HG02884 (cell line): ENCODE results near the gene MRPL28.
"Not testable (repeated sequence)": the region's sequence is repeated elsewhere in the genome, so short reads cannot be mapped to it uniquely, and the experiment has no call there.

Experiments
- ATAC-seq: cut with Tn5 transposase; IDR thresholded peaks from one replicate; pipeline ENCODE4 v1.9.1; 2021; ENCODE audit warnings: mild to moderate bottlenecking, moderate library complexity; ENCODE audit not compliant: unreplicated experiment

MRPL28 gene

DNA sequence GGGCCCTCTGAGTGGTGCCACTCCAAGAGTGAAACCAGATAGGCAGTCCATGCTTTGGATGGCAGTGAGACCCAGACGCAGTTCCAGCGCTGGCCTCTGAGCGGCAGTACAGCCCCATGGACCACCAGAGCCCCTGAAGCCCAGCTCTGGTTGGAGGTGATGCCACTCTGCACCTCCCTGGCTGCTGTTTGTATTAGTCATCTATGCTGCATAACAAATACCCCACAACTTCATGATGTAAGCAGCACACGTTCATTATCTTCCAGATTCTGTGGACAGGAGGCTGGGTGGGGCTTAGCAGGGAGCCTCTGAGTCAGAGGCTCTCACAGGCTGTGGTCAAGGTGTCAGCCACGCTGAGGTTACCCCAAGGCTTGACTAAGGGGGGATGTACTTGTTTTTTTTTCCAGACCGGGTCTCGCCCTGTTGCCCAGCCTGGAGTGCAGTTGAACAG lies 21.6 kb upstream of the MRPL28 start:
- no peak for ATAC-seq

DNA sequence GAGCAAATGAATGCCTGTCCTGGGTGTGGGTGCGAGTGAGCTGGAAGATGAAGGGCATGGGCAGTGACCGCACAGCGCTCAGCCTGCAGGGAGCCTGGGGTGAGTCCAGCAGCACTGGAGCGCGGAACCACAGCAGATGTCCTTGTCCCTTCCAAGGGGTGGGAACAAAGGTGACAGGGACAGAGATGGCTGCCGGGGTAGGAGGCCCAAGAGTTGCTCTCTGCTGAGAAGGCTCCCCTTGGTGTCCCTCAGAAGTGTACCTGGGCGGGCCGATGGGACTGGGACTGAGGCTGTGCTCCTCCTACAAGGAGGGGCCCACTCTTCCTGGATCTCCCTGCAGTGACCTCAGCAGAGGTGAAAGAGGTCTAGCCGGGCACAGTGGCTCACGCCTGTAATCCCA lies 19.0 kb upstream of the MRPL28 start:
- ATAC-seq: no peak

DNA sequence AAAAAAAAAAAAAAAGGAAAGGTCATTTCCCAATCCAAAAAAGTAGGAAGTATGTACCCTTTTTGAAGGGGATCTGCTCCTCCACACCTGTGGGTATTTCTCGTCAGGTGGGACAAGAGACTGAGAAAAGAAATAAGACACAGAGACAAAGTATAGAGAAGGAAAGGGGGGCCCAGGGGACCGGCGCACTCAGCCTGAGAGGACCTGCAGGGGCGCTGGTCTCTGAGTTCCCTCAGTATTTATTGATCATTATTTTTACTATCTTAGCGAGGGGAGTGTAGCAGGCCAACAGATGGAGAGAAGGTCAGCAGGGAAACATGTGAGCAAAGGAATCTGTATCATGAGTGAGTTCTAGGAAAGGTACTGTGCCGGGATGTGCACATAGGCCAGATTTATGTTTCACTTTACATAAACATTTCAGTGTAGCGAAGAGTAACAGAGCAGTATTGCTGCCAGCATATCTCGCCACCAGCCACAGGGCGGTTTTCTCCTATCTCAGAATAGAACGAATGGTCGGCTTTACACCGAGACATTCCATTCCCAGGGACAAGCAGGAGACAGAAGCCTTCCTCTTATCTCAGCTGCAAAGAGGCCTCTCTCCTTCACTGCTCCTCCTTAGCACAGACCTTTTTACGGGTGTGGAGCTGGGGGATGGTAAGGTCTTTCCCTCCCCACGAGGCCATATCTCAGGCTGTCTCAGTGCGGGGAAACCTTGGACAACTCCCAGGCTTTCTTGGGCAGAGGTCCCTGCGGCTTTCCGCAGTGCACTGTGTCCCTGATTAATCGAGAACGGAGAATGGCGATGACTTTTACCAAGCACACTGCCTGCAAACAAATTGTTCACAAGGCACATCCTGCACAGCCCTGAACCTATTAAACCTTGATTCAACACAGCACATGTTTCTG lies 17.7 kb upstream of the MRPL28 start:
- not testable (repeated sequence) for ATAC-seq

DNA sequence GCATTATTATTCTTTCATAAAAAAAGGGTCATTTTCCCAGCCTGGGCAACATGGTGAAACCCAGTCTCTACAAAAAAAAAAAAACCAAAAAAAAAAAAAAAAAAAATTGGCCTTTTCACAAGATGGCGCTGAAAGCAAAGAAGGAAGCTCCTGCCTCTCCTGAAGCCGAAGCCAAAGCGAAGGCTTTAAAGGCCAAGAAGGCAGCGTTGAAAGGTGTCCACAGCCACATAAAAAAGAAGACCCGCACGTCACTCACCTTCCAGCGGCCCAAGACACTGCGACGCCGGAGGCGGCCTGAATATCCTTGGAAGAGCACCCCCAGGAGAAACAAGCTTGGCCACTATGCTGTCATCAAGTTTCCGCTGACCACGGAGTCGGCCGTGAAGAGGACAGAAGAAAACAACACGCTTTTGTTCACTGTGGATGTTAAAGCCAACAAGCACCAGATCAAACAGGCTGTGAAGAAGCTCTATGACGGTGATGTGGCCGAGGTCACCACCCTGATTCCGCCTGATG lies 16.4 kb upstream of the MRPL28 start:
- no peak for ATAC-seq

DNA sequence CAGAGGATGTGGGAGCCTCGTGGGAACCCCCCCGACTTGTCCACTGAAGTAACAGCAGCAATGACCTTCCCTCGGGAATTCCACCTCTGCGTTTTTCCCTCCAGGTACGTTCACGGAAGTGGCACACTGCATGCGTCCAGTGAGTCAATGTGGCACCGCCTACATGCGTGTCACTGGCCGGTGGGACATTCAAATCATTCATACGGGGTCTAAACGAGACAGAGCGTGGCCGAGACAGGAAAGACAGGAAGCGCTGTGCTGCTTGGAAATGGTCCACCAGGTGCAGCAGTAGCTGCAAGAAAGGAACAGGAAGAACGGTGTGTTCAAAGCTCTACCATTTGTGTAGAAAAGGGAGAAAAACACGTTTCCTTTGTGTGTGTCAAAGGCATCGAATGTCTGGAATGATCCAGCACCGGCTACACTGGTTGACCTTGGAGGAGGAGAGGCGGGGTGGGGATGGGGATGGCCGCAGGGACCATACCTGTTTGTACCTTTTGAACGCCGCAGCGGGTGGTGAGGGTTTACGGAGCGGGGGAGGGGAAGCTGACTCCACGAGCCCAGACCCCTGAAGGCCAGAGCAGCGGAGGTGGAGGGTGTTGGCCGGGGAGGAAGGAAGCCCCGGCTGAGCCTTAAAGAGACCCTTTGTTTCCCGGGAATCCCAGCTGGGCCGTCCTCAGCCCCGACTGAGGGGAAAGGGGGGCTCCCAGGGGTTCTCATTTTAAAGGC lies 13.2 kb upstream of the MRPL28 start:
- no peak for ATAC-seq

DNA sequence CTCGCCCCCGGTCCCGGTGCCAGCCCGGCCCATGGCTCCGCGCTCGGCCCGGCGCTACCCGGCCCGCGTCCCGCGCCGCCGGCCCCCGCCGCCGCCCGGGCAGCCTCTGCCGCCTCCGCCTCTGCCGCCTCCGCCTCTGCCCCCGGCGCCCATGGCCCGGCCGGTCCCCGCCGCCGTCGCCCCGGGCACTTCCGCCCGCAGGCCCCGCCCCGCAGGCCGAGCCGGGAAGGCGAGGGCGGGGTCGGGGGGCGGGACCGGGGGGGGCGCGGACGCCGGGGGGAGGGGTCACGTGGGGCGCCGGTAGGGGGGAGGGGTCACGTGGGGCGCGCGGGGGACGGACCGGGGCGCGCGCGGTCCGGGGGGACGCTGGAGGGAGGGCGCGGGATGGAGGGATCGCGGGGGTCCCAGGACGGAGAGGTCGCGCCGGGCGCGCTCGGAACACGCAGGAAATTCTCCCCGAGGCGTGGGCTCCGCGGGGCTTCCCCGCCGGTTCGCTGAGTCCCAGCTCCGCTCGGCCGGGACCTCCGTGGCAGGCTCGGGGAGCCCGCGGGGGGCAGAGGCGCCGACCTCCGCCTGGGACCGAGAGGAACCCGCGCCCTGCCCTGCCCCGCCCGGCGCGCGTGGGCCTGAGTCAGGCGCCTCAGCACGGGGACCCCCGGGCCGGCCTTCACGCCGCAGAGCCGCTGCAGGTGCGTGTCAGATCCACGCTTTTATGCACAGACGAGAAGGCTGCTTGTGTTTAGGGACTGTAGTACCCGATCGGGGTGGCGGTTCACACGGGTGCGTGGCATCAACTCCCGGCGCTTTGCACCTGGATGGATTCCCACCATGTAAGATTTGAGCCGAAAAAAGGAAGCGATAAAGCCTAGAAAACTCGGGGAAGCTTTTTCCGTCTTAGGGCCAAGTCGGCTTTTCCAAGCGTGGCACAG lies 11.7 kb upstream of the MRPL28 start, which contains the start of gene PGAP6:
PGAP6 (minus strand) TSS at position 190 of the 929 bp plus-strand sequence; CDS start at position 33, 157 bp downstream.
- no peak for ATAC-seq

DNA sequence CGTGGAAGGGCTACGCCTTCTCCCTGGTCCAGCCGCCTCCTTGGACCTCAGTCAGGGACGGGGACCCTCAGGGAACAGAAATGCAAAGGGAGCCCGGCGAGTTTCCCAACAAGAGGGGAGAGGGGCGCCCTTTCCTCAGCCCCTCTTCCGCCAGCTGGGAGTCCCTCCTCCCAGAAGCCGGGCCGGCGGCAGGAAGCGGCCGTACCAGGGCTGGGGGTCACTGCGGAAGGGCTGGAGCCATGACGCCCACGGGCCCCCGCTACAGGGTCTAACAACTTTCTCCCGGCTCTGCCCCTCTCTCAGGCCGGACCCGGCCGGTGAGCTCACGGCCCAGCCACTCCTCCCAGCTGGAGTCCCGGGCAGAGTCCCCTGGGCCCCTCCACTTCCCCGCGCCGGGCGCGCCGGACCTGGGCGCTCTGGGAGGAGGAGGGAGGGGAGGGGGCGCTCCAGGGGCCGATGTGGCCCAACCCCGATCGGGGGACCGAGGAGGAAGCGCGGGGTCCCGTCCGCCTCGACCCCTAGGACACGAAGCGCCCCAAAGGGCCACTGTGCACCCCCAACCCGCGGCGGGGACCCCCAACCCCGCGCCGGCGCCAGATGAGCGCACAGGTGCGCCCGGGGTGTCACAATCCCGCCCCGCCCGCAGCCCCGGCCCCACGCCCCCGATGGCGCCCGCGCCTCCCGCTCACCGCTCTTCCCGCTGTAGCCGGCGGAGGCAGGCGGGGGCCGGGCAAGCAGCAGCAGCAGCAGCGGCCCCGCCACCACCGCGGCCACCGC lies 10.9 kb upstream of the MRPL28 start:
- no peak for ATAC-seq

DNA sequence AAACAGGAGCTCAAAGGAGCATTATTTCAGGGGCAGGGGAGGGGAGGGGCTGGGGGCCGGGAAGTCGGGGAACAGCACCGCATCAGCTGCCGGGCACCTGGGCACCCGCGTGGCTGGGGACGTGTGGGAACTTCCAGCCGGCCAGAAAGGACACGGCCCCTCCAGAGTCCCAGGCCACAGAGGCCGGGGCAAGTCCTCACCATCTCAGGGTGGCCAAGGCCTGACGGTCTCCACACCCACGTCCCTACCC lies 10.3 kb upstream of the MRPL28 start:
- ATAC-seq: no peak

DNA sequence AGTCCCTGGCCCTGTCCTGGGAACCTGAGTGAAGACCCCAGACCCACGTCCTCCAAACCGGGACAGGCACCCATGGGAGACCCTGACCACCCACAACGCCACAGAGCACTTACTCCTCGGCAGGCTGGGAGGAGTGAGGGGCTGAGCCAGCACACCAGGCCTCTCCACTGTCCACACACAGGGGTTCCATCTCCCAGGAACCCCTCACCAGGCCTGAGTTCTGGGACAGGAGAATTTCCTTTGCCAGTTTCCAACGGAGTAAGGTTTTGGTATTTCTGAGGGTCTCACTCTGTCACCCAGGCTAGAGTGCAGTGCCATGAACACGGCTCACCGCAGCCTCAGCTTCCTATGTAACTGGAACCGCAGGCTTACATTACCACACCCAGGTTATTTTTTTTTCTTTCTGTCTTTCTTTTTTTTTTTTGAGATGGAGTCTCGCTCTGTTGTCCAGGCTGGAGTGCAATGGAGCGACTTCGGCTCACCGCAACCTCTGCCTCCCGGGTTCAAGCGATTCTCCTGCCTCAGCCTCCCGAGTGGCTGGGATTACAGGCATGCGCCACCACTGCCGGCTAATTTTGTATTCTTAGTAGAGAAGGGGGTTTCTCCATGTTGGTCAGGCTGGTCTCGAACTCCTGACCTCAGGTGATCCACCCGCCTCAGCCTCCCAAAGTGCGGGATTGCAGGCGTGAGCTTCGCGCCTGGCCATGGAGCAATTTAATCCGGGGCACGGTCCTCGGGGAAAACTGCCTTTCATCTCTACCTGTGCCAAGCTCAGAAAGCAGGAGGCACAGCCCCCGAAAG lies 9.8 kb upstream of the MRPL28 start:
- ATAC-seq: no peak

DNA sequence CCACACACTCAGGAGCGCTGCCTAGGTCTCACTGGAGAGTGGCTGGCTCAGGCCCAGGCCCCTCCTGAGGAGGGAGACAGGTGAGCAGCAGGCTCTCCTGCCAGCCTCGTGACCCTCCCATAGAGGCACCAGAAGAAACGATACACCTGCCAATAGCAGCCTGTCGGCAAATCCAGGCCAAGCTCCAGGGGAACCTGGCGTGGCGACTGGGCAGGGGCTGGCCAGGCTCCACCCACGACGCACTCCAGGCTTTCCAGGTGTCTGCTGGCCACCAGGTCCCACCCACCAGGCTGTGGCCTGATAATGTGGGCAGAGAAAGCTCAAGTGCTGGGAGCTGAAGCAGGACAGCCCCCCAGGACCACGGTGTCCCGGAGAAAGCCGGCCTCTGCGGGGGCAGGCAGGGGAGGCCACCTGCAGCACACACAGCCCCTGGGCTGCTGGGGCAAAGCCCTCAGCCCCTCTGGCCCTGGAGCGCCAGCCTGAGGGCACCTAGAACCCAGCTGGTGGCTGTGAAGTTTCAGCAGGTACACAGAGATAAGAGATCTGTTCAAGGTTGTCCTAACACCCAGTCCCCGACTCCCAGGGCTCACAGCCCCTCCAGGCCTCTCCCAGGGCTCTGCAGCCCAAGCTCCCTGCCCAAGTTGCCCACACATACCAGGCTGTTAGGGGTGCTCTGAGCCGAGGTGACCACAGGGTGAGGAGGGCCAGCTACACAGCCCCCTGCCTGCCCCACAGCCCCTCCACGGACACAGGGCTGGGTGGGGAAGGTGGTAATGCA lies 9.0 kb upstream of the MRPL28 start:
- ATAC-seq: no peak

DNA sequence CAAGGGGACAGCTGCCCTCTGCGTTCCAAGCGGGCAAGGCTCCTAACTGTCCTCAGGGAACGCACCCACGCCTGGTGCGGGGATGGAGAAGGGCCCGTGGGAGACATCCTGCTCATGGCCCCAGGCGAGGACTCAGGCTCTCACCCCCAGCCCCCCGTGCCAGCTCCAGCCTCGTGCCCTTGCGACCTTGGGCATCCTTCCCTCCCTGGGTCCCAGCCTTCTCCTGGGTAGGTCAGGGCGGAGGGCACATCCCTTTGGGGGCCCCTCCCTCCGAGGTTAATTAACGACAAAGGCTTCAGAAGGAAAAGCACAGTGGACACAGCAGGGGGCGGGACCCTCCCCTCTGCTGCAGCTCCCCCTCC lies 8.5 kb upstream of the MRPL28 start:
- ATAC-seq: no peak

DNA sequence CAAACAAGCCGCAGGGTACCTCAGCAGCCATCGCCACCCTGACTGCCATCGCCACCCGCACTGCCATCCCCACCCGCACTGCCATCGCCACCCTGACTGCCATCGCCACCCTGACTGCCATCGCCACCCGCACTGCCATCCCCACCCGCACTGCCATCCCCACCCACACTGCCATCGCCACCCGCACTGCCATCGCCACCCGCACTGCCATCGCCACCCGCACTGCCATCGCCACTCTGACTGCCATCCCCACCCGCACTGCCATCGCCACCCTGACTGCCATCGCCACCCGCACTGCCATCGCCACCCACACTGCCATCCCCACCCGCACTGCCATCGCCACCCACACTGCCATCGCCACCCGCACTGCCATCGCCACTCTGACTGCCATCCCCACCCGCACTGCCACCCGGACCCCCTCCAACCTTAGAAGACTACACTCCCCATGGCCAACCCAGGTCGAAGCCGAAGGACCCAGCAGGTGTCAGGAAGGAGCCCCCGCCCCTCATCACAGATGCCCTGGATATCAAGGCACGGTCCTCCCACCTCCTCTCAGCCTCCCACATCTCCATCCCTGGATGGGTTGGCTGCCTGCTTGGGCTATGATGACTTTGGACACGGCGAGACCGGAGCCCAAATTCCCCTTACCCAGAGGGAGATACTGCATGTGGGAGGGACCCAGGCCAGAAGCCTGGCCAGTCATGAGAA lies 7.9 kb upstream of the MRPL28 start:
- not testable (repeated sequence) for ATAC-seq

DNA sequence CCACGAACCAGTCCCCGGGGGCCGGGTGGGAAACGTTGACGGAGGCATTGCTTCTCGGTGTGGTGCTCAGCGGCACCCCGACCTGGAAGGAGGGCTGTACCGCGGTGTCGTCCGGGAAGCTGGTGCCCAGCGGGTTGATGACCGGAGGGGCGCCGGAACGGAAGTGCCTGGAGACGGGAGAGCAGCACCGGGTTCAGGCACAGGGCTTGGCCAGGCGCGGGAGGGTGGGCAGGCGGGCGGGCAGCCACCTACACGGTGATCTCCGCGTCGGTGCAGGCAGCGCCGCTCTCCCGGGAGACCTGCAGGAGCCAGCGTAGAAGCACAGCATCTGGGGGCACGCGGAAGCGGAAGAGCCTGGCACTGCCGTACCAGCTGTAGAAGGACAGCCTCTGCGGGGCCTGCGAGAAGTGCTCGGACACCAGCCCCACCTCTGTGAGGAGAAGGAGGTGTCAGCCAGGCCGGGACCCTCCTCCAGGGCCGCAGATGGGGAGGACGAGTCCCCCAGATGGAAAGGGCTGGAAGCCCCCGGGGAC lies 7.1 kb upstream of the MRPL28 start:
- ATAC-seq: no peak

DNA sequence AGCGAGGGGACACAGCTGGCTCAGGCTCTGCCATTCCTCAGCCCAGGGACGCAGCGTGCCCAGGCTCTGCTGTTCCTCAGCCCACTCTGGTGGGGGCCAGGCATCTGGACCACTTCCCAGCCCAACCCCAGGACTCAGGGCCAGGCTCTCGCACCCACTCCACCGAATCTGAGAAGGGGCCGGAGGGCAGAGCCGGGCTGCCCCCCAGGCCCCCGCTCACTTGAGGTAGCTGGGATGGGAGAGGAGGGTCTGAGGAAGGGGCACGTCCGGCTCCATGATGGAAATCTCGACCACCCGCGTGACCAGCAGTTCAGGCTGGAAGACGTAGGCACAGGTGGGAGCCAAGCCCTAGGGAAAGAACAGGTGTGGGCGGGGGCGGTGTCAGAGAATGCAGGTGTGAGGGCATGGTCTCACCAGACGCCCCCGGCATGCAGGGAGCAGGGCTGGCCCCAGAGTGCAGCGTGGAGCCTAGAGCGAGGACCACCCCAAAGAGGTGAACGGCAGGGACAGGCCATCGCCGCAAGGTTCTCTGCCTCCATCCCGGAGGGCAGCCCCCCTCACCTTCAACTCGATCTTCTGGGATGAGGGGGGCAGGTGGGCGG lies 6.6 kb upstream of the MRPL28 start:
- no peak for ATAC-seq

DNA sequence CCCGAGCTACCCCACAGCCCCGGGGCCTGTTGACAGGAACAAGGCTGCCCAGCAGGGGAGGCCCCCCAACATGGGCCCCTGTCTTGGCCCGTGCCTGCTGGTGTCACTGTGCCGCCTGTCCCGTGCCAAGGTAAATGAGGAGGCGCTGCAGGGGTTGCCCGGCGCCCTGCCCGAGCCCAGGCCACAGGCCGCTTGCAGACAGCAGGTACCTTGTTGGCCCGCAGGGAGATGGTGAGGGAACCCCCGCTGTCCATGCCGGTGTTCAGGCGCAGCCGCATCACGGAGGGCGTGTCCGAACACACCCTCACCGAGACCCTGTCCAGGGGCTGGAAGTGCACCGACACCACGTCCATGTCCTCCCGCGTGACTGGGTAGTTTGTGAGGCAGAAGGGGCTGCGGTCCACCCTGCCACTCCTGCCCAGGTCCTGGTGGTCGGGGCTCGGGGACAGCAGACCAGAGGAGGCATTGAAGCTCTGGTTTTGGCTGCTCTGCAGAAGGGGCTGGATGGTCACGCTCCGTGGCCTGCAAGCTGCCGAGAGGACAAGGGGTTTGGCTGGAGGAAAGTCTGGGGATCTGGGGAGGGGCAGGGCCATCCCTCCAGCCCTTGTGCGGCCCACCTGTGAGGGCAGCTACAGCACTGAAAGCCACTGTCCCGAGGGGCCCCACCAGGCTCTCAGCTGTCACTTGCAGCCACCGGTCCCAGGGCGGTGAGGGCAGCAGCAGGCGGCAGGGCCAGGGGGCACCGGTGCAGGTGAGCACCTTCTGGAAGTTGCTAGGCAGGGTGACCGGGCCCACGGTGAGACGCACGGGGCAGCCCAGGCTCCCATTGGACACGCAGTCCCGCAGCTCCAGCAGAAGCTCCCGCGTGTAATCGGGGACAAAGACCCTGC lies 5.8 kb upstream of the MRPL28 start:
- no peak for ATAC-seq

DNA sequence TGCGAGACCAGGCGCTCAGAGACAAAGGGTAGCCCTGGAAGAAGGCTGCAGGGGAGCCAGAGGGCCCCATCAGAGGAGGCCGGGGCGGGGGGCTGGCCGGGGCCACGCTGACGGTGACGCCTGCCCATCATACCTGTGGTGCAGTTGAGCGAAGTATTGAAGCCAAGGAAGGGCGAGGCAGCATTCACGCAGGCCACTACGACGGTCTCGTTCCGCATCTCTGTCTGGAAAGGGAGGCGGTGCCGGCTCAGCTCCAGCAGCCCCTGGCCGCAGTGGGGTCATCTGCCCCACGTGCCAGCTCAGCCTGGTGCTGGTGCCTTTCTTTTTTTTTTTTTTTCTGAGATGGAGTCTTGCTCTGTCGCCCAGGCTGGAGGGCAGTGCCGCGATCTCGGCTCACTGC lies 4.9 kb upstream of the MRPL28 start:
- no peak for ATAC-seq

DNA sequence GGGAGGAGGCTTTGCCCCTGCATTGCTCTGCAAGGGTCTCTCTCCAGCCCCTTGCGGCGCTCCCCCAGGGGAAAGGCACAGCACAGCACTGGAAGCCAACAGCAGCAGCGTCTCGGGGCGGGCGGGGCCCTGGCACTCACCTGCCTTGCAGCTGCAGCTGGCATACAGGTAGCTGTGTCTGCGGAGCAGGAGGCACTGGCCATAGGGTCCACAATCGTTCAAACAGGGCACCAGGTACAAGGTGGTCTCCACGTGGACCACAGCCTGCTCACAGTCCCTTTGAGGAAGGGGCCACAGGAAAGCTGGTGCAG lies 4.2 kb upstream of the MRPL28 start:
- ATAC-seq: no peak
